ENCODE measurements around the gene TRIM3.

TRIM3 gene

GRCh38 chr11:6401464-6401863 lies 72.3 kb downstream of the TRIM3 start:
- DNase-seq (ENCODE audit: low read depth) = no peak

DNA sequence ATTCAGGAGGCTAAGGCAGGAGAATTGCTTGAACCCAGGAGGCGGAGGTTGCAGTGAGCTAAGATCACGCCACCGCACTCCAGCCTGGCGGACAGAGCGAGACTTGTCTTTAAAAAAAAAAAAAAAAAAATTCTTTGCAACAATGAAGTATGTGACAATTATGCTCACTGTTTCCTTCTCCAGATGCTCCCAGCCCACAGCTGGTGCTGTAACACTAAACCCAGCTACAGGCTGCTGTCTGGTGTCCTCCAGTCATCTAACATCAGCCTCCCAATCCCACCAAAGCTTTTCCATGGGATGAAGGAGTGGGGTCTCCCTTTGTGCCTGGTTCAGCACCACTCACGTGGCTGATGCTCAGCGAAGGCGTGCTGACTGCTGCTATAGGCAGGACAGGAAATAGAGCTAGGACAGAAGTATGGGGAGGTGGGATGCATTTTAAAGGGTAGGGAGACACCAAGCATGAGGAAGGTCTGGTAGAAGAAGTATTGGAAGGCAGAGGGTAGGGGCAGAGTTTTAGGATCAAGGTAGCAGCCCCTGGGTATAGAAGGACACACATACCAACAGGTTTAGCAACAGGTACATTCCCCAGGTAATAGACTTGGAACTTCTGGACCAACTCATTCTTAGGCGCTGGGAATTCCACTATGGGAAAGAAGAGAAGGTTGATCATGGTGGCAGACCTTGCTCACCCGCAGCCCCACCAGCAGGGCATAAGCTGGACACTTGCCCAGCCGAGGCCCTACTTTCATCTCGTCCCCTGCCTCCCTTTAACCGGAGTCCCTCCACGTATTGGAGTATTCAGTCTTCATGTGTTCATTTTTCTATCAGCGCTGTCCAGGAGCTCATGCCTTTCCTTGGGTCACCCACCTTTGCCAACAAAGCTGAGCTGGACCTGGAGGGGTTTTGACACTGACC lies 73.1 kb downstream of the TRIM3 start:
- no peak for DNase-seq (ENCODE audit: low read depth)
